Measurements from ENCODE around the gene CDK2AP2.

CDK2AP2 gene

GRCh38 chr11:67539550-67539949 lies 31.6 kb upstream of the CDK2AP2 start:
- no peak overlapping the region for H2AFZ ChIP-seq (ENCODE audit: low read depth, low read length)
- H3K4me3 ChIP-seq (ENCODE audit: low read length): no peak overlapping the region
- no peaks in the 10 kb centered on the region for H3K27me3 ChIP-seq (ENCODE audit: low read depth, low read length)
- no peak overlapping the region for H3K27ac ChIP-seq (ENCODE audit: low read length)
- H3K4me1 ChIP-seq (ENCODE audit: low read length): no peaks in the 10 kb centered on the region
- no peak overlapping the region for H3K4me2 ChIP-seq (ENCODE audit: low read length)
- no peaks in the 10 kb centered on the region for H3K79me2 ChIP-seq (ENCODE audit: low read length)
- no peak overlapping the region for H3K9ac ChIP-seq (ENCODE audit: low read length)
- H4K20me1 ChIP-seq (ENCODE audit: insufficient read depth, low read length): no peaks in the 10 kb centered on the region
- H3K36me3 ChIP-seq (replicated peaks; ENCODE audit: low read depth, low read length): no peaks in the 10 kb centered on the region
- no peak for TF ChIP-seq EZH2phosphoT487 (IDR thresholded peaks at IDR 0.05; ENCODE audit: low read depth)
- no peak for TF ChIP-seq CTCF (IDR thresholded peaks at IDR 0.05; ENCODE audit: low read depth, low read length)
- peaks cover 4% of the 10 kb centered on the region for H3K9me3 ChIP-seq (ENCODE audit: insufficient read depth, low read length)

DNA sequence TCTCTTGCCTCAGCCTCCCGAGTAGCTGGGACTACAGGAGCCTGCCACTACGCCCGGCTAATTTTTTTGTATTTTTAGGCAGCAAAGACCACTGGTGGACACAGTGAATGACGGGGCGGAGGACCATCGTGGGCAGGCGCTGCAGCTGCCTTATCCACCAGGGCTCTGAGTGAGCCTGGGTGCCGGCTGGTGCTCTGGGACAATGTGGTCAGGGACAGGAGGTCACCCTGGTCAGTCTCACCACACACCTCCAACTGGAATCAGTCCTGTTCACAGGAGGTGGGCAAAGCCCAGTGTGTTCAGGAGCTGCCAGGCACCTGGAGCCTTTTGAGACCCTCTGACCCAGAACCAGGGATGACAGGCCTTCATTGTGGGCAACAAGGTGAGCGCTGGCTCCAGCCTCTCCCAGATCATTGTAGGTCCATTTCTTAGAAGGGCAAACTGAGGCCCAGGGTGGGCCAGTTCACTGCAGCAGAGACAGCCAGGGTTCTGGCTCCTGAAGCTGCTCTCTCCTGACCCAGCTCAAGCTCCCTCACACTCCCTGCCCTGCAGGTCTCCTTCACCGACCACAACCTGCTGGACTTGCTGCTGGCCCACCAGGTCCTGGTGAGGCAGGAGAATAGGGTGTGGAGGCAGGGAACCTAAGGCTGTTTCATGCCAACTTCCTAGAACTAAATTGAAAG lies 31.0 kb upstream of the CDK2AP2 start:
- no peaks in the 10 kb centered on the region for H3K27me3 ChIP-seq (ENCODE audit: low read depth, low read length)
- TF ChIP-seq CTCF (IDR thresholded peaks at IDR 0.05; ENCODE audit: low read depth, low read length) (no peak), EZH2phosphoT487 (IDR thresholded peaks at IDR 0.05; ENCODE audit: low read depth) (no peak)
- no peaks in the 10 kb centered on the region for H3K36me3 ChIP-seq (replicated peaks; ENCODE audit: low read depth, low read length)
- no peak overlapping the region for H3K4me3 ChIP-seq (ENCODE audit: low read length)
- no peaks in the 10 kb centered on the region for H4K20me1 ChIP-seq (ENCODE audit: insufficient read depth, low read length)
- no peak overlapping the region for H3K9ac ChIP-seq (ENCODE audit: low read length)
- H3K79me2 ChIP-seq (ENCODE audit: low read length): no peaks in the 10 kb centered on the region
- no peak overlapping the region for H3K4me2 ChIP-seq (ENCODE audit: low read length)
- H3K4me1 ChIP-seq (ENCODE audit: low read length): no peaks in the 10 kb centered on the region
- H2AFZ ChIP-seq (ENCODE audit: low read depth, low read length): no peak overlapping the region
- peaks cover 10% of the 10 kb centered on the region for H3K9me3 ChIP-seq (ENCODE audit: insufficient read depth, low read length)
- H3K27ac ChIP-seq (ENCODE audit: low read length): no peak overlapping the region

DNA sequence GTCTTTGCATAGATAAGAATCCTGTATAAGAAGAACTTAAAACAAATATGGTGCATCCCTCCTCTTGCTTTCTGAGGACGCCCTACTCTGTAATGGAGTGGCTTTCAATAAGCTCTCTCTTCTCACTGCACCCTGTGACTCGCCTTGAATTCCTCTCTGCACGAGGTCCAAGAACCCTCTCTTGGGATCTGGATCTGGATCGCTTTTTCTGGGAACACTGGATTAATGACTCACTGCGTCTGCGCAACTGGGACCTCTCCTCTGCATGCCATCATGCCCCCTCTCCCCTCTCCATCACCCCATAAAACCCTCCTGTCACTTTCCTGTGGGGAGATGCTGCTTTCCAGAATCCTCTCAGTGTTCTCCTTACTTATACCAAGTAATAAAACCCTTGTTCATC lies 30.3 kb upstream of the CDK2AP2 start:
- Histone ChIP-seq H3K9me3 (ENCODE audit: insufficient read depth, low read length) (peaks cover 16% of the 10 kb centered on the region), H2AFZ (ENCODE audit: low read depth, low read length) (no peak overlapping the region), H3K36me3 (replicated peaks; ENCODE audit: low read depth, low read length) (no peaks in the 10 kb centered on the region), H3K27me3 (ENCODE audit: low read depth, low read length) (no peaks in the 10 kb centered on the region), H3K79me2 (ENCODE audit: low read length) (no peaks in the 10 kb centered on the region), H3K27ac (ENCODE audit: low read length) (no peak overlapping the region), H3K4me3 (ENCODE audit: low read length) (no peak overlapping the region), H3K9ac (ENCODE audit: low read length) (no peak overlapping the region), H4K20me1 (ENCODE audit: insufficient read depth, low read length) (no peaks in the 10 kb centered on the region), H3K4me2 (ENCODE audit: low read length) (no peak overlapping the region), H3K4me1 (ENCODE audit: low read length) (no peaks in the 10 kb centered on the region)
- TF ChIP-seq CTCF (IDR thresholded peaks at IDR 0.05; ENCODE audit: low read depth, low read length) (no peak), EZH2phosphoT487 (IDR thresholded peaks at IDR 0.05; ENCODE audit: low read depth) (no peak)

- H3K27ac ChIP-seq (ENCODE audit: low read length): no peak overlapping the region
- no peaks in the 10 kb centered on the region for H4K20me1 ChIP-seq (ENCODE audit: insufficient read depth, low read length)
- H3K4me1 ChIP-seq (ENCODE audit: low read length): no peaks in the 10 kb centered on the region
- no peak overlapping the region for H3K4me3 ChIP-seq (ENCODE audit: low read length)
- H3K9me3 ChIP-seq (ENCODE audit: insufficient read depth, low read length): peaks cover 24% of the 10 kb centered on the region
- no peaks in the 10 kb centered on the region for H3K36me3 ChIP-seq (replicated peaks; ENCODE audit: low read depth, low read length)
- H3K4me2 ChIP-seq (ENCODE audit: low read length): no peak overlapping the region
- no peak overlapping the region for H2AFZ ChIP-seq (ENCODE audit: low read depth, low read length)
- H3K79me2 ChIP-seq (ENCODE audit: low read length): no peaks in the 10 kb centered on the region
- TF ChIP-seq CTCF (IDR thresholded peaks at IDR 0.05; ENCODE audit: low read depth, low read length): no peak
- TF ChIP-seq EZH2phosphoT487 (IDR thresholded peaks at IDR 0.05; ENCODE audit: low read depth): no peak
- H3K27me3 ChIP-seq (ENCODE audit: low read depth, low read length): no peaks in the 10 kb centered on the region
- H3K9ac ChIP-seq (ENCODE audit: low read length): no peak overlapping the region
Measured at GRCh38 chr11:67535561-67535960, 27.6 kb upstream of the CDK2AP2 start.
